Epidermal melanocyte (primary cell): ENCODE results near the gene CLTRN.

Experiments used
- DNase-seq: peaks from one replicate; pipeline ENCODE4 v3.0.0; 2011; ENCODE audit warnings: low spot score; ENCODE audit not compliant: insufficient read length

CLTRN gene

DNA sequence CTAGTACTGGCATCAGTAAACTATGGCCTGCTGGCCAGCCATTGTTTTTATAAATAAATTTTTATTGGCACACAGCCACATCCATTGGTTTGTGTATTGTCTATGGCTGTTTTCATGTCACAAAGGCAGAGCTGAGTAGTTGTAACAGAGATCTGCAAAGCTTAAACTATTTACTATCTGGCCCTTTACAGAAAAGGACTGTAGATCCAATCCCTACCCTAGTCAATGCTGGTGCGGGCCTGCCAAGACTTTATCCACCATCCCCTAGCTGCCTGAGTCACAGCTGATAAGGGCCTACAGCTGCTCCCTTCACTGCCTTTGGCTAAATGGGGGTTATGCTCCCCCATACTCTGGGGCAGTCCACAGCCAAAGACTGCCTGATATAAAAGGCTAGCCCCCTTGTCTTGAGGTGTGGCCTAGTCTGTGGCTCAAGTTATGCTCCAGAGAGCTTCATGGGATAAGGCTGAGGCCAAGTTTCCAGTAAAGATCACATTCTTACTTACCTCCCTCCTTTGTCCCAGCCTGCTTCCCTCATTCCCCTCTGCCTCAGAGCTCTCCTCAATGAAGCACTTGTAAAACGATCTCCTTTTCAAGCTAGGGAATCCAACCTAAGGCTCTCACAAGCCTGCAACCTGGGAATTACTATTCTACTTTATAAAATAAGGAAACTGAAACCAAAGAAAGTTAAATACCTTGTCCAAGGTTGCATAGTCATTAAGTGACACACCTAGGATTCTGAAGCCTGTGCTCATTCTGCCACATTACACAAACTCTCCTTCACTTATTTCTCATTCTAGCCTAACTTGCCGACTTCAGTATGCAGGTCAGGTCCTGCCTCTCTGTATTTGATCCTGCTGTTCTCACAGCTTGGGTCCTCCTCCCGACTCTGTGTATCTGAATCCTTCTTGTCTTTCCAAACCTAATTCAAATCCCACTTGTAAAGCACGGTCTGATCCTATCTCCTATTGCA is 84.5 kb downstream of the CLTRN start:
- DNase-seq = no peak
